Prostate gland (tissue), 2 donors: Measurements from ENCODE around the gene GRIK3. TPM values are rescaled to one million over a fixed set of nuclear protein-coding genes. Genes with fewer than 3 reads are reported as not detected.

Experiments
- DNase-seq: peaks from one replicate; pipeline ENCODE4 v3.0.0-alpha.2; 2019; ENCODE audit warnings: low spot score
- H3K27ac ChIP-seq, 2 donors: fragments of 200-600 bp; sonication (generic); 2 replicates each; pipeline ENCODE4 v1.5.1; 2017 to 2019
- H3K27me3 ChIP-seq: fragments of 200-600 bp; sonication (generic); replicated peaks from 2 replicates; pipeline ENCODE4 v1.5.1; 2019; ENCODE audit not compliant: insufficient read depth
- H3K36me3 ChIP-seq, 2 donors: fragments of 200-600 bp; sonication (generic); 1 replicate in 1 of 2; 2 replicates in 1 of 2; pipeline versions ENCODE4 v1.5.1 to v1.8.1; 2017 to 2019
- H3K4me1 ChIP-seq: fragments of 200-600 bp; sonication (generic); replicated peaks from 2 replicates; pipeline ENCODE4 v1.5.1; 2019
- H3K4me3 ChIP-seq, 2 donors: fragments of 200-600 bp; sonication (generic); 2 replicates each; pipeline ENCODE4 v1.5.1; 2017 to 2019
- H3K9me3 ChIP-seq: fragments of 200-600 bp; sonication (generic); 2 replicates; pipeline ENCODE4 v1.5.1; 2017
- CTCF ChIP-seq, 4 experiments: fragments of 200-600 bp in 2 of 4; fragments of 450-650 bp in 2 of 4; sonication (generic) in 2 of 4; IDR thresholded peaks; 1 replicate in 3 of 4; 2 replicates in 1 of 4; pipeline ENCODE4 v1.5.1; 2016 to 2019; ENCODE audit warnings: antibody characterized with exemption in 4 of 4, mild to moderate bottlenecking in 2 of 4, moderate library complexity in 2 of 4
- POLR2A ChIP-seq: fragments of 450-650 bp; IDR thresholded peaks from one replicate; pipeline ENCODE4 v1.6.1; 2016; ENCODE audit warnings: antibody characterized with exemption, mild to moderate bottlenecking
- POLR2AphosphoS5 ChIP-seq: sonication (generic); formaldehyde crosslinking; IDR thresholded peaks from one replicate; pipeline ENCODE4 v1.6.1; 2017; ENCODE audit warnings: antibody characterized with exemption
- WGBS: methylation state at CpG from one replicate; pipeline ENCODE4 v1.1.5; 2018; 5-methylcytosine and 5-hydroxymethylcytosine counted together
- intact Hi-C: fragments of 100-400 bp; cut with DNase I; formaldehyde crosslinking; loops from one replicate; pipeline ENCODE4 v1.14.2; 2022
- total RNA-seq, 2 donors: library from RNA; depleted of rRNA; stranded (reverse); fragments of >200 nt; gene quantifications; one replicate each; pipeline ENCODE4 v1.1.0, GENCODE V29; 2016

The GRIK3 gene
- total RNA-seq, 2 donors from 2014 or later, result 0.36 to 5.9 TPM

GRCh38 chr1:36913016-36913415, 121.3 kb downstream of the GRIK3 start:
- whole genome bisulfite sequencing, result 61% methylated on average over 5 of the region's 5 CpGs
- H3K27ac ChIP-seq, result no peak overlapping the region
- peaks cover 6% of the 10 kb centered on the region for H3K27me3 ChIP-seq
- no peak for DNase-seq
- no peak overlapping the region for H3K4me3 ChIP-seq
- no peaks in the 10 kb centered on the region for H3K9me3 ChIP-seq
- no peaks in the 10 kb centered on the region for H3K36me3 ChIP-seq
- TF ChIP-seq POLR2A (no peak), POLR2AphosphoS5 (no peak), CTCF (IDR thresholded peaks at IDR 0.05) (no peak)
- no peaks in the 10 kb centered on the region for H3K4me1 ChIP-seq
- intact Hi-C loops, result no loop called here

- 52% methylated on average over 7 of the region's 7 CpGs for WGBS
- Histone ChIP-seq H3K9me3 (no peaks in the 10 kb centered on the region), H3K4me3 (no peak overlapping the region), H3K4me1 (no peaks in the 10 kb centered on the region), H3K27me3 (peaks cover 8% of the 10 kb centered on the region), H3K27ac (no peak overlapping the region), H3K36me3 (no peaks in the 10 kb centered on the region)
- intact Hi-C loops, result no loop called here
- DNase-seq, result no peak
- TF ChIP-seq CTCF (IDR thresholded peaks at IDR 0.05) (no peak), POLR2A (no peak), POLR2AphosphoS5 (no peak)
Observed at GRCh38 chr1:36912365-36912865, 121.9 kb downstream of the GRIK3 start.

- intact Hi-C loops, result no loop called here
- Histone ChIP-seq H3K4me1 (no peaks in the 10 kb centered on the region), H3K9me3 (no peaks in the 10 kb centered on the region), H3K27me3 (peaks cover 8% of the 10 kb centered on the region), H3K4me3 (no peak overlapping the region), H3K36me3 (no peaks in the 10 kb centered on the region), H3K27ac (no peak overlapping the region)
- DNase-seq, result no peak
- 81% methylated on average over 21 of the region's 21 CpGs for WGBS
- TF ChIP-seq POLR2A (no peak), POLR2AphosphoS5 (no peak), CTCF (IDR thresholded peaks at IDR 0.05) (no peak)
Observed at GRCh38 chr1:36911561-36912364, 122.6 kb downstream of the GRIK3 start.

- H3K9me3 ChIP-seq, result no peaks in the 10 kb centered on the region
- intact Hi-C loops, result no loop called here
- H3K36me3 ChIP-seq, result no peaks in the 10 kb centered on the region
- H3K27ac ChIP-seq, result no peak overlapping the region
- 70% methylated on average over 9 of the region's 9 CpGs for WGBS
- H3K4me1 ChIP-seq, result no peaks in the 10 kb centered on the region
- no peak for DNase-seq
- TF ChIP-seq POLR2AphosphoS5 (no peak), CTCF (IDR thresholded peaks at IDR 0.05) (no peak), POLR2A (no peak)
- H3K4me3 ChIP-seq, result no peak overlapping the region
- H3K27me3 ChIP-seq, result peaks cover 8% of the 10 kb centered on the region
Observed at GRCh38 chr1:36910886-36911540, 123.3 kb downstream of the GRIK3 start.
